Measurements from ENCODE around the gene ACACB.

GRCh38 chr12:109115404-109115757, 1.0 kb upstream of the ACACB start:
- TF ChIP-seq CTCF (IDR thresholded peaks at IDR 0.05) (no peak), POLR2A (IDR thresholded peaks at IDR 0.05) (no peak)

Measured in Peyer's patch (tissue), 4 donors.